PC-3 (cell line): ENCODE results near the gene MYO16.

Source experiments
- CTCF ChIP-seq: fragments of 300-600 bp; sonication (generic); conservative IDR thresholded peaks from 2 replicates; pipeline ENCODE4 v1.5.1; 2017; ENCODE audit warnings: antibody characterized with exemption, low read depth, mild to moderate bottlenecking, low read length
- EZH2 ChIP-seq: fragments of 300-600 bp; sonication (generic); IDR thresholded peaks from one replicate; pipeline ENCODE4 v1.6.1; 2017; ENCODE audit warnings: antibody characterized with exemption, mild to moderate bottlenecking, low read length; ENCODE audit not compliant: unreplicated experiment
- EZH2phosphoT487 ChIP-seq: fragments of 300-600 bp; sonication (generic); IDR thresholded peaks from 2 replicates; pipeline ENCODE4 v1.6.1; 2018; ENCODE audit warnings: mild to moderate bottlenecking, antibody characterized with exemption, low read length, borderline replicate concordance

GRCh38 chr13:108947551-108948030, 318.2 kb downstream of the MYO16 start:
- no peak for TF ChIP-seq EZH2
- no peak for TF ChIP-seq CTCF
- TF ChIP-seq EZH2phosphoT487 = no peak
